GM19023 (cell line): ENCODE results near the gene PRKG1.
"Not testable (repeated sequence)": the region's sequence is repeated elsewhere in the genome, so short reads cannot be mapped to it uniquely, and the experiment has no call there.

Experiments
- ATAC-seq: cut with Tn5 transposase; IDR thresholded peaks from one replicate; pipeline ENCODE4 v1.9.1; 2021; ENCODE audit warnings: mild to moderate bottlenecking, moderate library complexity; ENCODE audit not compliant: unreplicated experiment

Gene PRKG1

GRCh38 chr10:52226197-52226847 lies 1152.0 kb downstream of the PRKG1 start:
- no peak for ATAC-seq

GRCh38 chr10:52228556-52228955 lies 1154.3 kb downstream of the PRKG1 start:
- no peak for ATAC-seq

GRCh38 chr10:52229291-52229931 lies 1155.1 kb downstream of the PRKG1 start:
- ATAC-seq = no peak

GRCh38 chr10:52232561-52233350 lies 1158.5 kb downstream of the PRKG1 start:
- ATAC-seq = peak; percentile 97

GRCh38 chr10:52233351-52233991 lies 1159.2 kb downstream of the PRKG1 start:
- ATAC-seq = not testable (repeated sequence)

GRCh38 chr10:52239771-52240170 lies 1165.5 kb downstream of the PRKG1 start:
- no peak for ATAC-seq

GRCh38 chr10:52245547-52245946 lies 1171.3 kb downstream of the PRKG1 start:
- ATAC-seq = no peak

- ATAC-seq = not testable (repeated sequence)
These were observed 1173.6 kb downstream of the PRKG1 start for GRCh38 chr10:52247929-52248328.

- ATAC-seq = no peak
These were observed 1174.5 kb downstream of the PRKG1 start for GRCh38 chr10:52248697-52249306.

- no peak for ATAC-seq
These were observed 1175.6 kb downstream of the PRKG1 start for GRCh38 chr10:52249850-52250395.

GRCh38 chr10:52250510-52250909 lies 1176.2 kb downstream of the PRKG1 start:
- no peak for ATAC-seq

- ATAC-seq = no peak
These were observed 1178.0 kb downstream of the PRKG1 start for GRCh38 chr10:52252307-52252706.

GRCh38 chr10:52256832-52257691 lies 1182.8 kb downstream of the PRKG1 start:
- peak; percentile 98 for ATAC-seq

- peak; percentile 71 for ATAC-seq
These were observed 1183.4 kb downstream of the PRKG1 start for GRCh38 chr10:52257692-52258075.

- no peak for ATAC-seq
These were observed 1184.6 kb downstream of the PRKG1 start for GRCh38 chr10:52258799-52259425.

GRCh38 chr10:52259426-52259812 lies 1185.1 kb downstream of the PRKG1 start:
- no peak for ATAC-seq

GRCh38 chr10:52261362-52261761 lies 1187.1 kb downstream of the PRKG1 start:
- ATAC-seq = no peak

GRCh38 chr10:52265131-52265926 lies 1191.0 kb downstream of the PRKG1 start:
- ATAC-seq = no peak
